Loucy (cell line): ENCODE measurements around the gene PAM.

Experiments
- H2AFZ ChIP-seq: fragments of 200-600 bp; sonication (generic); 2 replicates; pipeline ENCODE4 v1.6.0; 2016; ENCODE audit warnings: antibody characterized with exemption, mild to moderate bottlenecking, low read length, moderate library complexity
- H3F3A ChIP-seq: fragments of 200-600 bp; 2 replicates; pipeline ENCODE4 v1.6.0; 2016; ENCODE audit warnings: antibody characterized with exemption, low read depth, mild to moderate bottlenecking
- H3K27me3 ChIP-seq: fragments of 200-600 bp; sonication (generic); 2 replicates; pipeline ENCODE4 v1.6.1; 2014; ENCODE audit warnings: low read length, mild to moderate bottlenecking; ENCODE audit not compliant: insufficient read depth, poor library complexity, severe bottlenecking
- H3K36me3 ChIP-seq: fragments of 200-600 bp; sonication (generic); 2 replicates; pipeline ENCODE4 v1.6.1; 2016; ENCODE audit warnings: low read length; ENCODE audit not compliant: insufficient read depth
- H3K4me1 ChIP-seq: fragments of 200-600 bp; sonication (generic); 2 replicates; pipeline ENCODE4 v1.5.1; 2014; ENCODE audit warnings: low read length, mild to moderate bottlenecking; ENCODE audit not compliant: insufficient read depth, poor library complexity, severe bottlenecking
- H3K4me2 ChIP-seq: fragments of 200-600 bp; sonication (generic); 2 replicates; pipeline ENCODE4 v1.6.0; 2014; ENCODE audit warnings: antibody characterized with exemption, low read length, low read depth, mild to moderate bottlenecking; ENCODE audit not compliant: poor library complexity, severe bottlenecking
- H3K4me3 ChIP-seq: fragments of 200-600 bp; sonication (generic); 2 replicates; pipeline ENCODE4 v1.5.1; 2014; ENCODE audit warnings: low read length, mild to moderate bottlenecking, mixed read lengths; ENCODE audit not compliant: poor library complexity, severe bottlenecking
- H3K79me2 ChIP-seq: fragments of 200-600 bp; sonication (generic); 2 replicates; pipeline ENCODE4 v1.6.1; 2014; ENCODE audit warnings: low read length; ENCODE audit not compliant: insufficient read depth
- H3K9ac ChIP-seq: fragments of 200-600 bp; sonication (generic); 2 replicates; pipeline ENCODE4 v1.6.0; 2014; ENCODE audit warnings: mild to moderate bottlenecking, low read depth, low read length, moderate library complexity; ENCODE audit not compliant: poor library complexity, severe bottlenecking
- H3K9me2 ChIP-seq: fragments of 200-600 bp; sonication (generic); replicated peaks from 2 replicates; pipeline ENCODE4 v1.6.1; 2016; ENCODE audit warnings: low read depth, low read length, mixed read lengths
- H3K9me3 ChIP-seq: fragments of 200-600 bp; sonication (generic); 2 replicates; pipeline ENCODE4 v1.6.1; 2014; ENCODE audit warnings: mild to moderate bottlenecking, antibody characterized with exemption, low read length, low read depth; ENCODE audit not compliant: insufficient read depth
- H4K20me1 ChIP-seq: fragments of 200-600 bp; sonication (generic); 2 replicates; pipeline ENCODE4 v1.6.0; 2014; ENCODE audit warnings: antibody characterized with exemption, low read length, mild to moderate bottlenecking; ENCODE audit not compliant: insufficient read depth, poor library complexity, severe bottlenecking
- CTCF ChIP-seq: fragments of 200-600 bp; sonication (generic); conservative IDR thresholded peaks from 2 replicates; pipeline ENCODE4 v1.5.1; 2014; ENCODE audit warnings: mild to moderate bottlenecking, antibody characterized with exemption, low read length
- EZH2phosphoT487 ChIP-seq: fragments of 200-600 bp; IDR thresholded peaks from 2 replicates; pipeline ENCODE4 v1.6.1; 2018; ENCODE audit warnings: antibody characterized with exemption, mild to moderate bottlenecking, moderate library complexity, borderline replicate concordance

Gene PAM

DNA sequence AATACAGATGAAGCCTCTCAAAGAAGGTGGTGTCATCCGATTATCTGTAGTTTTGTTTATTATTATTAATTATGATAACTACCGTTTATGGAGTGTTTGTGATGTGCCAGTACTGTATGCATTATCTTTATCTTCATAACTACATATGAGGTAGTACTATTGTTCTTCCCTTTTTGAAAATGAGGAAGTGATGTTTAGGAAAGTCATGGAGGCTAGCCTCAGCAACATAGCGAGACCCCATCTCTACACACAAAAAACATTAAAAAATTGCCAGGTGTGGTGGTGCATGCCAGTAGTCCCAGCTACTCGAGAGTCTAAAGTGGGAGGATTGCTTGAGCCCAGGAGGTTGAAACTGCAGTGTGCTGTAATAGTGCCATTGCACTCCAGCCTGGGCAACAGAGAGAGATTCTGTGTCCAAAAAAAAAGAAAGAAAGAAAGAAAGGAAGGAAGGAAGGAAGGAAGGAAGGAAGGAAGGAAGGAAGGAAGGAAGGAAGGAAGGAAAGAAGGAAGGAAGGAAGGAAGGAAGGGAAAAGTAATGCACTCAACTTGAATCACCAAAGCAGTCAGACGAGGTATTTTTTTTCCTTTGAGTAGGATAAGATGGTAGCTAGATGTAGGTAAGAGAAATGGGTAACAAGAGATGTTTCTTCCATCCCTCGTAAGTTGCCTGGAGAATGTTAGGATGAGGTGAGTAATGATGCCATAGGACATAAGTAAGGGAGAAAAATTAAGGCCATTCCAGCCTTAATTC lies 47.8 kb downstream of the PAM start:
- H3K4me1 ChIP-seq, result peaks cover 44% of the 10 kb centered on the region
- H3K36me3 ChIP-seq, result no peaks in the 10 kb centered on the region
- no peaks in the 10 kb centered on the region for H3K9me2 ChIP-seq
- H3K27me3 ChIP-seq, result no peaks in the 10 kb centered on the region
- no peaks in the 10 kb centered on the region for H4K20me1 ChIP-seq
- H3K4me2 ChIP-seq, result peak overlapping the region; percentile 3
- no peak overlapping the region for H3K9ac ChIP-seq
- no peaks in the 10 kb centered on the region for H3K9me3 ChIP-seq
- H3K79me2 ChIP-seq, result peaks cover 19% of the 10 kb centered on the region
- H2AFZ ChIP-seq, result no peak overlapping the region
- no peaks in the 10 kb centered on the region for H3F3A ChIP-seq
- TF ChIP-seq CTCF, result no peak
- no peak for TF ChIP-seq EZH2phosphoT487
- no peak overlapping the region for H3K4me3 ChIP-seq

DNA sequence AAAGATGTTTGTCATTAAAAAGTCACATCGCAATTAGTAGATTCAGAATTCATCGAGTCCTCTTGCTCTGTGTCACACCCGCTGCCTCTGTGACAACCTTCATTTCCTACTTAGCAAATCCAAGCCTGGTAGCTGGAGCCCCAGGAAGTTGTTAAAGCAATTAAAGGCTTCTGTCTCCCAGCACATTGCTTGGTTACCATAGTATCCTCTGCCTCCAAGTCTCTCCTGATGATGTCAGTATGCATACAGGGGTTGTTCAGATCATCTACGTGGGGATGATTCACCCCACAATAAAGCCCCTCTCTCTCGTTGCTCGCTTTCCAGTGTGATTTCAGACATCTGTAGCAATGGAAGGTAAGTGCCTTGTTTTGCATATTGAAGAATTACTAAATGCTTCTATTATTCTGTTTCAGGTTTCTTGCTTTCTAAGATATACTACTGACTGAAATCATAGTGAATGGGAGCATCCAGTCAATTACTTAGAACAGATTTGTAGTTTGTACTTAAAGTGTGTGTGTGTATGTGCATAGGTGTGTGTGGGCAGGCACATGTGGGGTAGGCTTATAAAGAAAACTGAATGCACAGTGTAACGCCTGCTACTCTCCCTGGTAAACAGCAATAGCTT lies 52.9 kb downstream of the PAM start:
- Histone ChIP-seq H3K9ac (no peak overlapping the region), H3K36me3 (no peaks in the 10 kb centered on the region), H3F3A (no peaks in the 10 kb centered on the region), H3K79me2 (peaks cover 10% of the 10 kb centered on the region; the same call in 1 of the 2 replicates), H4K20me1 (no peaks in the 10 kb centered on the region), H2AFZ (no peak overlapping the region), H3K9me3 (no peaks in the 10 kb centered on the region), H3K27me3 (no peaks in the 10 kb centered on the region), H3K4me1 (peaks cover 12% of the 10 kb centered on the region), H3K9me2 (no peaks in the 10 kb centered on the region), H3K4me3 (peak overlapping the region; percentile 52), H3K4me2 (peak overlapping the region; percentile 74)
- TF ChIP-seq CTCF (no peak), EZH2phosphoT487 (no peak)

GRCh38 chr5:102809033-102809432 lies 53.9 kb downstream of the PAM start:
- Histone ChIP-seq H3K9me3 (no peaks in the 10 kb centered on the region), H3K4me3 (no peak overlapping the region), H3F3A (no peaks in the 10 kb centered on the region), H2AFZ (no peak overlapping the region), H3K36me3 (no peaks in the 10 kb centered on the region), H4K20me1 (no peaks in the 10 kb centered on the region), H3K79me2 (peaks cover 8% of the 10 kb centered on the region; the same call in 1 of the 2 replicates), H3K4me2 (no peak overlapping the region), H3K9me2 (no peaks in the 10 kb centered on the region), H3K27me3 (no peaks in the 10 kb centered on the region), H3K4me1 (peaks cover 12% of the 10 kb centered on the region), H3K9ac (no peak overlapping the region)
- no peak for TF ChIP-seq CTCF
- no peak for TF ChIP-seq EZH2phosphoT487
